ENCODE data around the gene CNN2.

- TF ChIP-seq CTCF (IDR thresholded peaks at IDR 0.05) (no peak), ZFX (IDR thresholded peaks at IDR 0.05; ENCODE audit: borderline replicate concordance) (no peak)
Observed at GRCh38 chr19:1087813-1088415, 61.5 kb downstream of the CNN2 start.
